GM12864 (cell line): ENCODE measurements around the gene RPS25.
"Not testable (repeated sequence)": the region's sequence is repeated elsewhere in the genome, so short reads cannot be mapped to it uniquely, and the experiment has no call there.

Experiments used
- DNase-seq: peaks from one replicate; pipeline ENCODE4 v3.0.0-alpha.2; 2011; ENCODE audit warnings: low read depth
- H3K4me3 ChIP-seq: 2 replicates; pipeline ENCODE4 v1.5.1; 2011; ENCODE audit warnings: mild to moderate bottlenecking, low read depth, low read length, control low read depth
- CTCF ChIP-seq: IDR thresholded peaks from 2 replicates; pipeline ENCODE4 v1.5.1; 2011; ENCODE audit warnings: low read depth, mild to moderate bottlenecking, moderate library complexity, low read length, control low read depth, inconsistent platforms; ENCODE audit errors: missing control alignments

Gene RPS25

GRCh38 chr11:118979434-118979833, 38.7 kb downstream of the RPS25 start:
- no peak for TF ChIP-seq CTCF
- H3K4me3 ChIP-seq: no peak overlapping the region
- no peak for DNase-seq

GRCh38 chr11:118975771-118976709, 42.1 kb downstream of the RPS25 start:
- DNase-seq: no peak
- no peak overlapping the region for H3K4me3 ChIP-seq
- no peak for TF ChIP-seq CTCF

GRCh38 chr11:118973985-118974384, 44.2 kb downstream of the RPS25 start:
- TF ChIP-seq CTCF: no peak
- DNase-seq: no peak
- no peak overlapping the region for H3K4me3 ChIP-seq

GRCh38 chr11:118971646-118972045, 46.5 kb downstream of the RPS25 start, which contains the start of gene FOXR1:
Gene FOXR1 (plus strand): TSS chr11:118971761. CDS start chr11:118971932, 171 bp downstream.
- H3K4me3 ChIP-seq: no peak within 1 kb of the TSS
- TF ChIP-seq CTCF: no peak
- DNase-seq: no peak

GRCh38 chr11:118969508-118969907, 48.6 kb downstream of the RPS25 start:
- H3K4me3 ChIP-seq: not testable (repeated sequence)

More at GRCh38 chr11:118969508-118969907, 48.6 kb downstream of the RPS25 start:
- DNase-seq: not testable (repeated sequence)
